Esophagus muscularis mucosa (tissue), 3 donors: Measurements from ENCODE around the gene RTKN.

Experiments used
- CTCF ChIP-seq, 3 experiments: fragments of 200-600 bp in 2 of 3; fragments of 450-650 bp in 1 of 3; sonication (generic) in 2 of 3; IDR thresholded peaks; one replicate each; pipeline ENCODE4 v1.5.1; 2017 to 2019; ENCODE audit warnings: antibody characterized with exemption in 3 of 3, mild to moderate bottlenecking in 2 of 3, moderate library complexity in 1 of 3
- POLR2A ChIP-seq: fragments of 450-650 bp; IDR thresholded peaks from one replicate; pipeline ENCODE4 v1.6.1; 2017; ENCODE audit warnings: antibody characterized with exemption, moderate library complexity, mild to moderate bottlenecking, low read depth
- POLR2AphosphoS5 ChIP-seq, 2 donors: sonication (generic); formaldehyde crosslinking; IDR thresholded peaks; one replicate each; pipeline ENCODE4 v1.6.1; 2017; ENCODE audit warnings: antibody characterized with exemption in 2 of 2

GRCh38 chr2:74378007-74378406, 63.7 kb downstream of the RTKN start:
- TF ChIP-seq POLR2AphosphoS5 (IDR thresholded peaks at IDR 0.05) (no peak), POLR2A (no peak), CTCF (IDR thresholded peaks at IDR 0.05) (no peak)
